ENCODE measurements around the gene SLC9A9.

The SLC9A9 gene

GRCh38 chr3:143827425-143827824 lies 20.8 kb downstream of the SLC9A9 start:
- no peak overlapping the region for H3K4me2 ChIP-seq (ENCODE audit: insufficient read depth, low read length)
- no peak overlapping the region for H3K9ac ChIP-seq (ENCODE audit: low read depth, low read length)
- TF ChIP-seq CTCF (IDR thresholded peaks at IDR 0.05; ENCODE audit: borderline replicate concordance, extremely low read depth, low read length, poor library complexity, severe bottlenecking) (no peak), EZH2 (IDR thresholded peaks at IDR 0.05; ENCODE audit: borderline replicate concordance, low read depth, low read length, severe bottlenecking) (no peak)
- no peaks in the 10 kb centered on the region for H4K20me1 ChIP-seq (ENCODE audit: insufficient read depth, low read length)
- peaks cover 16% of the 10 kb centered on the region for H3K4me1 ChIP-seq (ENCODE audit: insufficient read depth, low read length)
- H3K4me3 ChIP-seq (ENCODE audit: low read depth in 1 of 2, low read length in 2 of 2) = no peak overlapping the region
- H3K79me2 ChIP-seq (ENCODE audit: insufficient read depth, low read length) = no peaks in the 10 kb centered on the region
- no peak for DNase-seq
- no peak overlapping the region for H2AFZ ChIP-seq (ENCODE audit: low read depth, low read length)
- H3K36me3 ChIP-seq (ENCODE audit: insufficient read depth, low read length) = no peaks in the 10 kb centered on the region
- H3K27me3 ChIP-seq (ENCODE audit: insufficient read depth, low read length, poor library complexity) = no peaks in the 10 kb centered on the region
- H3K9me3 ChIP-seq (ENCODE audit: insufficient read depth, low read length, severe bottlenecking) = no peaks in the 10 kb centered on the region
- ATAC-seq (ENCODE audit: insufficient read depth, low read depth) = no peak
- H3K27ac ChIP-seq (ENCODE audit: low read length) = no peak overlapping the region

GRCh38 chr3:143826296-143826695 lies 22.0 kb downstream of the SLC9A9 start:
- Histone ChIP-seq H3K4me1 (ENCODE audit: insufficient read depth, low read length) (peaks cover 25% of the 10 kb centered on the region), H3K27ac (ENCODE audit: low read length) (no peak overlapping the region), H3K4me3 (ENCODE audit: low read depth in 1 of 2, low read length in 2 of 2) (no peak overlapping the region)

GRCh38 chr3:143825513-143825912 lies 22.8 kb downstream of the SLC9A9 start:
- peak; percentile 93 for ATAC-seq (ENCODE audit: insufficient read depth, low read depth)
- Histone ChIP-seq H3K4me2 (ENCODE audit: insufficient read depth, low read length) (peak overlapping the region; percentile 52), H3K9ac (ENCODE audit: low read depth, low read length) (no peak overlapping the region), H3K4me1 (ENCODE audit: insufficient read depth, low read length) (peaks cover 25% of the 10 kb centered on the region), H2AFZ (ENCODE audit: low read depth, low read length) (peak overlapping the region; percentile 70), H3K27ac (ENCODE audit: low read length) (peak overlapping the region; percentile 55; the same call in 1 of the 2 replicates), H4K20me1 (ENCODE audit: insufficient read depth, low read length) (no peaks in the 10 kb centered on the region), H3K36me3 (ENCODE audit: insufficient read depth, low read length) (no peaks in the 10 kb centered on the region), H3K27me3 (ENCODE audit: insufficient read depth, low read length, poor library complexity) (no peaks in the 10 kb centered on the region), H3K4me3 (ENCODE audit: low read depth in 1 of 2, low read length in 2 of 2) (0 out of 4 replicates have a peak overlapping the region, but pooled peaks of 1 of the 2 experiments have one; percentile 22), H3K79me2 (ENCODE audit: insufficient read depth, low read length) (no peaks in the 10 kb centered on the region), H3K9me3 (ENCODE audit: insufficient read depth, low read length, severe bottlenecking) (no peaks in the 10 kb centered on the region)
- DNase-seq = peak; percentile 50
- no peak for TF ChIP-seq CTCF (IDR thresholded peaks at IDR 0.05; ENCODE audit: borderline replicate concordance, extremely low read depth, low read length, poor library complexity, severe bottlenecking)
- no peak for TF ChIP-seq EZH2 (IDR thresholded peaks at IDR 0.05; ENCODE audit: borderline replicate concordance, low read depth, low read length, severe bottlenecking)

More at GRCh38 chr3:143826296-143826695, 22.0 kb downstream of the SLC9A9 start:
- no peaks in the 10 kb centered on the region for H3K36me3 ChIP-seq (ENCODE audit: insufficient read depth, low read length)
- no peak overlapping the region for H3K9ac ChIP-seq (ENCODE audit: low read depth, low read length)
- no peaks in the 10 kb centered on the region for H3K79me2 ChIP-seq (ENCODE audit: insufficient read depth, low read length)
- DNase-seq (no peak), ATAC-seq (ENCODE audit: insufficient read depth, low read depth) (no peak)
- TF ChIP-seq EZH2 (IDR thresholded peaks at IDR 0.05; ENCODE audit: borderline replicate concordance, low read depth, low read length, severe bottlenecking) (no peak), CTCF (IDR thresholded peaks at IDR 0.05; ENCODE audit: borderline replicate concordance, extremely low read depth, low read length, poor library complexity, severe bottlenecking) (no peak)
- H3K4me2 ChIP-seq (ENCODE audit: insufficient read depth, low read length) = no peak overlapping the region
- no peaks in the 10 kb centered on the region for H3K27me3 ChIP-seq (ENCODE audit: insufficient read depth, low read length, poor library complexity)
- H3K9me3 ChIP-seq (ENCODE audit: insufficient read depth, low read length, severe bottlenecking) = no peaks in the 10 kb centered on the region
- no peaks in the 10 kb centered on the region for H4K20me1 ChIP-seq (ENCODE audit: insufficient read depth, low read length)
- peak overlapping the region; percentile 70 for H2AFZ ChIP-seq (ENCODE audit: low read depth, low read length)

All from DND-41 (cell line).